AG10803 (cell line): ENCODE results near the gene FAM81B.

ENCODE experiments used
- DNase-seq: peaks from one replicate; pipeline ENCODE4 v3.0.0; 2010; ENCODE audit warnings: low read depth
- H3K4me3 ChIP-seq: 2 replicates; pipeline ENCODE4 v1.5.1; 2011; ENCODE audit warnings: mild to moderate bottlenecking, low read length, control low read depth
- TF ChIP-seq, protein P1 (sequence below): conservative IDR thresholded peaks from 2 replicates; pipeline ENCODE4 v1.5.1; 2011; ENCODE audit warnings: mild to moderate bottlenecking, low read length, control low read depth, inconsistent platforms

FAM81B gene

GRCh38 chr5:95460665-95461064, 69.5 kb downstream of the FAM81B start:
- no peak for DNase-seq
- TF ChIP-seq, protein P1, sequence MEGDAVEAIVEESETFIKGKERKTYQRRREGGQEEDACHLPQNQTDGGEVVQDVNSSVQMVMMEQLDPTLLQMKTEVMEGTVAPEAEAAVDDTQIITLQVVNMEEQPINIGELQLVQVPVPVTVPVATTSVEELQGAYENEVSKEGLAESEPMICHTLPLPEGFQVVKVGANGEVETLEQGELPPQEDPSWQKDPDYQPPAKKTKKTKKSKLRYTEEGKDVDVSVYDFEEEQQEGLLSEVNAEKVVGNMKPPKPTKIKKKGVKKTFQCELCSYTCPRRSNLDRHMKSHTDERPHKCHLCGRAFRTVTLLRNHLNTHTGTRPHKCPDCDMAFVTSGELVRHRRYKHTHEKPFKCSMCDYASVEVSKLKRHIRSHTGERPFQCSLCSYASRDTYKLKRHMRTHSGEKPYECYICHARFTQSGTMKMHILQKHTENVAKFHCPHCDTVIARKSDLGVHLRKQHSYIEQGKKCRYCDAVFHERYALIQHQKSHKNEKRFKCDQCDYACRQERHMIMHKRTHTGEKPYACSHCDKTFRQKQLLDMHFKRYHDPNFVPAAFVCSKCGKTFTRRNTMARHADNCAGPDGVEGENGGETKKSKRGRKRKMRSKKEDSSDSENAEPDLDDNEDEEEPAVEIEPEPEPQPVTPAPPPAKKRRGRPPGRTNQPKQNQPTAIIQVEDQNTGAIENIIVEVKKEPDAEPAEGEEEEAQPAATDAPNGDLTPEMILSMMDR = no peak
- no peak overlapping the region for H3K4me3 ChIP-seq

DNA sequence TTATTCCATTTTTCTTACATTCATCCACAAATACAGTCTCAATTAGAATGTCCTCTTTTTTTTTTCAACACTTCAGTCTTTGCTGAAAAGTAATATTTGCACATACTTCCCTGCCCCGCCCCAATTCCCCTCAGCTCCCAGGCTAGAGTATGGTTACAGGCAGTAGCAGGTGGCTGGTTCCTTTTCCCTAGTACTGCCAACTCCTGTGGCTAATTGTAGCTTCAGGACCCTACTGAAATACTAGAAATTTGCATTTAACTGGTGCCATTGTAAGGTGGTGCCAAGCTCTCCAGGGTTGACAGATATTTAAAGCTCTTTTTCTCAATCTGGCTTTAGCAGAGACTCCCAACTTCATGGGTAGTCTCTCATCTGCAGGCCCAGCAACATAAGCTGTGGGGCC, 80.3 kb downstream of the FAM81B start:
- H3K4me3 ChIP-seq = no peak overlapping the region
- TF ChIP-seq, protein P1 = no peak
- no peak for DNase-seq

GRCh38 chr5:95471942-95472341, 80.8 kb downstream of the FAM81B start:
- peak; percentile 59 for DNase-seq
- no peak overlapping the region for H3K4me3 ChIP-seq
- TF ChIP-seq, protein P1 = 0 out of 2 replicates have a peak, but pooled peaks have one; percentile 13

DNA sequence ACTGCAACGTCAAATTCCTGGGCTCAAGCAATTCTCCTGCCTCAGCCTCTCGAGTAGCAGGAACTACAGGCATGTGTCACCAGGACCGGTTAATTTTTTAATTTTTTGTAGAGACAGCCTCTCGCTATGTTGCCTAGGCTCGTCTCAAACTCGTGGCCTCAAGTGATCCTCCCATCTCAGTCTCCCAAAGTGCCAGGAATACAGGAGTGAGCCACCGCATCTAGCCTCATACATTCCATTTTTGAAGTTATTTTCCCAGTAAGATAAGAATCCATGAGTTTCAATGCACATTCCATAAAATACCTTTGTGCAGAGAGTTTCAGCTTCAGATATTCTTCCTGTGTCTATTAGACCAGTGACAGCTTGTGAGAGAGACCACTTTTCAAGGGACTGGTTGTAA, 93.3 kb downstream of the FAM81B start:
- DNase-seq = no peak
- TF ChIP-seq, protein P1 = no peak
- no peak overlapping the region for H3K4me3 ChIP-seq

DNA sequence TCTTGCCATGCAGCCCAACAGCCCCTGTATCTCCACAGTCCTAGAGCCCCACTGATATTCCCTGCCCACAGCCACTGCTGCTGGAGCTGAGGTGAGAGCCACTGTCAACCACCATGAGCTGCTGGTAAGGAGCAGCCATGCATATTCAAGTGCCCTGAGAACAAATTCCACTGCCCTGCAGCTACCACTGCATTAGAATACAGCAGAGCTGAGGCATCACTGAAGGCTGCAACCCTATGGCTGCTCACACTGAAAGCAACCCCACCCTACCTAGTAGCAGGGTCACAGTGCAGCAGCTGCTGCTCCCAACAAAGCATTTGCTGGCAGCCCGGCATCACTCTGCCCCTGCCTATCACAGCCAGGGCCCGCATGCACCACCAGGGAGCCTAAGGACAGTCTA, 95.0 kb downstream of the FAM81B start:
- TF ChIP-seq, protein P1 = no peak
- H3K4me3 ChIP-seq = no peak overlapping the region
- DNase-seq = no peak

- no peak overlapping the region for H3K4me3 ChIP-seq
- no peak for DNase-seq
- TF ChIP-seq, protein P1 = no peak
These were observed 96.7 kb downstream of the FAM81B start for GRCh38 chr5:95487880-95488279.
